ENCODE measurements around the gene SAMD14. TPM values are rescaled to one million over a fixed set of nuclear protein-coding genes. Genes with fewer than 3 reads are reported as not detected.

Gene SAMD14
- total RNA-seq, 1 experiment from 2014 or later: 8.2 TPM

- Histone ChIP-seq H3K36me3 (replicated peaks; ENCODE audit: control insufficient read depth, insufficient read depth, low read length) (no peaks in the 10 kb centered on the region), H3K27me3 (ENCODE audit: control insufficient read depth, insufficient read depth, low read length) (peaks cover 20% of the 10 kb centered on the region), H3K4me3 (ENCODE audit: insufficient read depth, low read depth, low read length) (no peak overlapping the region)
- DNase-seq: peak; percentile 63
Observed at GRCh38 chr17:50146927-50147665, 17.1 kb upstream of the SAMD14 start.

GRCh38 chr17:50146230-50146926 lies 16.4 kb upstream of the SAMD14 start:
- peak; percentile 77 for DNase-seq
- H3K4me3 ChIP-seq (ENCODE audit: insufficient read depth, low read depth, low read length): no peak overlapping the region
- no peaks in the 10 kb centered on the region; the same call in 1 of the 2 replicates for H3K36me3 ChIP-seq (replicated peaks; ENCODE audit: control insufficient read depth, insufficient read depth, low read length)
- peaks cover 20% of the 10 kb centered on the region for H3K27me3 ChIP-seq (ENCODE audit: control insufficient read depth, insufficient read depth, low read length)

DNA sequence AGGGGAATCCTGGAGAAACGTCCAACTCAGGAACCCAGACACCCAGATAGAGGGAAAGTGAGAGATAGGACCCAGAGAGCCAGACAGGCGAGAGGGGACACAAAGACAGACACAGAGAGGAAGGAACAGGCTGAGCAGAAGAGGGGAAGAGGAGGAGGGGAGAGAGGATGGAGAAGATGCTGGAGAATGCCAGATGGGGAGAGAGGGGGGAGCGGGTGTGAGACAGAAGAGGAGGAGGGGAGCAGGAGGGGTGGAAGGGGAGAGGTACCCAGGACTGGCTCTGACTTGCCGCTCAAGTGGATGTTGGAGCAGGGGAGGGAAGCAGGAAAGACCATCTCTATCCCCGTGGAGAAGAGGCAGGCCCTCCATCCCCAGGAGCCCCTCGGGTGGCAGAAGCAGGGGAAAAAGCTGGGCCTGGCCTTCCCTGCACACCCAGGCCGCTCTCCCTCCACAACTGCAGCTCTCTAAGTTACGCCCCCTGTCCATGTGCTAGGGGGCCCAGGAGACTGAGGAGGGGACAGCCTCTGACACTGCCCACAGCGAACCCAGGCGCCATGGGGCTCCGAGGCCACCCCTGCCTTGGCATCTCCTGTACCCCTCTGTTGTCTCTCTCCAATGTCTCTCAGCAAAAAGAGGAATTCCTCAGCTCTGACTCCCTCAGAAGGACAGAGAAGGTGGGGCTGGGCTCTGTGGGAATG lies 15.7 kb upstream of the SAMD14 start:
- no peak overlapping the region for H3K4me3 ChIP-seq (ENCODE audit: insufficient read depth, low read depth, low read length)
- DNase-seq: no peak
- peaks cover 20% of the 10 kb centered on the region for H3K27me3 ChIP-seq (ENCODE audit: control insufficient read depth, insufficient read depth, low read length)
- no peaks in the 10 kb centered on the region; the same call in 1 of the 2 replicates for H3K36me3 ChIP-seq (replicated peaks; ENCODE audit: control insufficient read depth, insufficient read depth, low read length)

- Histone ChIP-seq H3K4me3 (ENCODE audit: insufficient read depth, low read depth, low read length) (no peak overlapping the region), H3K27me3 (ENCODE audit: control insufficient read depth, insufficient read depth, low read length) (peaks cover 15% of the 10 kb centered on the region), H3K36me3 (replicated peaks; ENCODE audit: control insufficient read depth, insufficient read depth, low read length) (no peaks in the 10 kb centered on the region; the same call in 1 of the 2 replicates)
- no peak for DNase-seq
Observed at GRCh38 chr17:50144845-50145531, 15.0 kb upstream of the SAMD14 start.

DNA sequence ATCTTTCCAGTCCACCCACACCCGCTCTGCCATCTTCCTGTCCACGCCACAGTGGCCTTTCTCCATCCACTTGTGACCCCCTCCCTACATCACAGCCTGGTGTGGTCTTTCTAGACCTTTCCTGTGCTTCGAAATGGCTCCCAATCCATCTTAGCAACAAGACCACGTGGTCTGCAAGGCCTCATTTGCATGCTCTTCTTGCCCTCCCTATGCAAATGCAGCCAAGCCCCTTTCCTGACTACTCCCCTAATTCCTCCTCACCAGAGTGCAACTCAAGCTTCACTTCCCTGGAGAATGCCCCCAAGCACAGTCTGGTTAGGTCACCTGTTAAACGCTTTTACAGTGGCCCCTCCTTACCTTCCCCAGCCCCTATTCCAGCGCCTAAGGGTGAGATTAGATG lies 14.4 kb upstream of the SAMD14 start:
- Histone ChIP-seq H3K27me3 (ENCODE audit: control insufficient read depth, insufficient read depth, low read length) (peaks cover 9% of the 10 kb centered on the region), H3K4me3 (ENCODE audit: insufficient read depth, low read depth, low read length) (no peak overlapping the region), H3K36me3 (replicated peaks; ENCODE audit: control insufficient read depth, insufficient read depth, low read length) (no peaks in the 10 kb centered on the region; the same call in 1 of the 2 replicates)
- DNase-seq: no peak

DNA sequence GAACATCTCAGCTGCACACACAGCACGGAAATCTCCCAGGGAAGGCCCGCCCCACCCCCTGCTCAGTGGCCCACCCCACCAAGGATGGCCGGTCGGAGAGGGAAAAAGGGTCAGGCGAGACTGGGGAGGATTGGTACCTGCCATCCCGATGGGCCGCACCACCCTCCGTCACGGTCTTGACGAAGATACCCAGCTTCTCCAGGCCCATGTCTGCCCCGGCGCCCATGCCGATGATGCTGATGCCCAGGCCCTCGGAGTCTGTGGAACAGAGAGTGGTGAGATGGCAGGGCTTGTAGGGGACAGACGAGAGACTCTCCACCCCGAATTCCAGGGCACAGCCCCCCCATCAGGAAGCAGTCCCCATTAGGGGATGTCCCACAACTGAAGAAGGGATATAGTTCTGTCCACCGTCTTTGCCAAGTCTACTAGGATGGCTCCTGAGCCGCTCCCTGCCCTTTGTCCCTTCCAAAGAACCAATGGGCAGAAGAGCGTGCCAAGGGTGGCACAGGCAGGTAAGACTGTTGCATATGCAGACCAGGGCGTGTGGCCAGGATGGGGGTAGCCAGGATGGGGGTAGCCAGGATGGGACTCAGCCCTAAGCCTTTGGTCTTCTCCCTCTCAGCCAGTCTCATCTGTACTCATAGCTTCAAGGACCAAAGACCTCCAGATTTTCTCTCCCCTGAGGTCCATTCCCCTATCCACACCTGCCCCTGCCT lies 13.7 kb upstream of the SAMD14 start:
- H3K4me3 ChIP-seq (ENCODE audit: insufficient read depth, low read depth, low read length): no peak overlapping the region
- no peak for DNase-seq
- H3K27me3 ChIP-seq (ENCODE audit: control insufficient read depth, insufficient read depth, low read length): peaks cover 2% of the 10 kb centered on the region
- H3K36me3 ChIP-seq (replicated peaks; ENCODE audit: control insufficient read depth, insufficient read depth, low read length): peaks cover 3% of the 10 kb centered on the region

GRCh38 chr17:50141745-50142110 lies 11.8 kb upstream of the SAMD14 start:
- no peak for DNase-seq
- Histone ChIP-seq H3K27me3 (ENCODE audit: control insufficient read depth, insufficient read depth, low read length) (no peaks in the 10 kb centered on the region), H3K36me3 (replicated peaks; ENCODE audit: control insufficient read depth, insufficient read depth, low read length) (peaks cover 3% of the 10 kb centered on the region), H3K4me3 (ENCODE audit: insufficient read depth, low read depth, low read length) (no peak overlapping the region)

- DNase-seq: no peak
- Histone ChIP-seq H3K27me3 (ENCODE audit: control insufficient read depth, insufficient read depth, low read length) (no peaks in the 10 kb centered on the region), H3K36me3 (replicated peaks; ENCODE audit: control insufficient read depth, insufficient read depth, low read length) (peaks cover 3% of the 10 kb centered on the region), H3K4me3 (ENCODE audit: insufficient read depth, low read depth, low read length) (no peak overlapping the region)
Observed at GRCh38 chr17:50141026-50141744, 11.2 kb upstream of the SAMD14 start.

- peaks cover 3% of the 10 kb centered on the region for H3K36me3 ChIP-seq (replicated peaks; ENCODE audit: control insufficient read depth, insufficient read depth, low read length)
Observed at GRCh38 chr17:50139950-50140885, 10.3 kb upstream of the SAMD14 start.

DNA sequence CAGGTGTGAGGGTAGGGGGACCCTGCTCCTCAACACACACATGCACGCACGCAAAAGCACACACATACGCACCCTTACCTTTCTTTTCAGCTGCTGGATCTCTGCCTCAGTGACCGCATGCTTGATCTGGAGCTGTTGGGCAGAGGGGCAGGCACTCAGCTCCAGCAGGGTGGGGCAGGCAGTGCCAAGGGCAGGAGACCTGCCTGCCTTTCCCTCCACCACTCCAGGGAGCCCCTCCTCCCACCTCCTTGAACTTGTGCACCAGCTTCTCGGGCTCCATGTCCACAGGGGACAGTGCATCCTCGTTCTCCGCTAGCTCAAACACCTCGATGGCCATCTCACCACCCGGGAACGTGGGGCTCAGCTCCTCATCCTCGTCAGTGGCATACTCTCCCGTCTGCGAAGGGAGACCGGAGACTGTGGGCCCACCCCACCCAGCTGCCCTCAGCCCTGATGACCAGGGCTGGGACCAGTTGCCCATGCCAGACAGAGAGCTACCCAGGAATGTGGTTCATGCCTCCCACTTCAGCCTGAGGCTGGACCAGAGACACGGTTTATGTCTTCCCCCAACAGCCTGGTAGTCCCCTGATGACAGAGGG lies 9.3 kb upstream of the SAMD14 start:
- Histone ChIP-seq H3K36me3 (replicated peaks; ENCODE audit: control insufficient read depth, insufficient read depth, low read length) (peaks cover 3% of the 10 kb centered on the region), H3K27me3 (ENCODE audit: control insufficient read depth, insufficient read depth, low read length) (no peaks in the 10 kb centered on the region), H3K4me3 (ENCODE audit: insufficient read depth, low read depth, low read length) (no peak overlapping the region)
- no peak for DNase-seq

More at GRCh38 chr17:50139950-50140885, 10.3 kb upstream of the SAMD14 start:
- peak; percentile 96 for DNase-seq
- Histone ChIP-seq H3K4me3 (ENCODE audit: insufficient read depth, low read depth, low read length) (no peak overlapping the region), H3K27me3 (ENCODE audit: control insufficient read depth, insufficient read depth, low read length) (no peaks in the 10 kb centered on the region)

DNA sequence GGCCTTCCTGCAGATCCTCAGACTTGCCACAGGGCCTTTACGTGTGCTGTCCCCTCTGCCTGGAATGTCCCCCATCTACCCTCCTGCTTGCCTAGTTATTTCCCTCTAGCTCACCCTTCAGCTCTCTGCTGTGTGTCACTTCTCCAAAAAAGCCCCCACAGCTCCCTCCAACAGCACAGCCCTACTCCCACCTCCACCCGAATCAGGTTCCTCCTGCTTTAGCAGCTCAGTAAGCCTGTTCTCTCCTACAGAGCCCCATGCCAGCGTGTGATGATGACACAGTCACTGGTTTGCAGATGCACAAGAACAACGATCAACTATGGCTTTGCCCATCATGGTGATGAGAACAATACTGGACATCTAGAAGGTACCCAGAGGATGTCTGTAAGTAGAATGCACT lies 7.1 kb upstream of the SAMD14 start:
- H3K4me3 ChIP-seq (ENCODE audit: insufficient read depth, low read depth, low read length): no peak overlapping the region
- no peaks in the 10 kb centered on the region for H3K27me3 ChIP-seq (ENCODE audit: control insufficient read depth, insufficient read depth, low read length)
- H3K36me3 ChIP-seq (replicated peaks; ENCODE audit: control insufficient read depth, insufficient read depth, low read length): peaks cover 3% of the 10 kb centered on the region
- no peak for DNase-seq

GRCh38 chr17:50136096-50136687 lies 6.2 kb upstream of the SAMD14 start:
- DNase-seq: no peak
- H3K4me3 ChIP-seq (ENCODE audit: insufficient read depth, low read depth, low read length): no peak overlapping the region
- H3K36me3 ChIP-seq (replicated peaks; ENCODE audit: control insufficient read depth, insufficient read depth, low read length): peaks cover 3% of the 10 kb centered on the region

More at GRCh38 chr17:50136096-50136687, 6.2 kb upstream of the SAMD14 start:
- H3K27me3 ChIP-seq (ENCODE audit: control insufficient read depth, insufficient read depth, low read length): no peaks in the 10 kb centered on the region

Data from H7 (cell line).